Measurements from ENCODE around the gene PRKG2. TPM values are rescaled to one million over a fixed set of nuclear protein-coding genes. Genes with fewer than 3 reads are reported as not detected.

The PRKG2 gene
- total and polyA plus RNA-seq, 10 of the 15 experiments (the other 5 are each of a cell fraction or from before 2014, with no cell fraction given), result not detected

GRCh38 chr4:81052119-81053068 lies 162.6 kb downstream of the PRKG2 start:
- WGBS (ENCODE audit: insufficient coverage, insufficient replicate concordance, low lambda C conversion rate, missing lambda C conversion rate), result 27% methylated on average over 7 of the region's 7 CpGs
- H4K20me1 ChIP-seq (ENCODE audit: control insufficient read depth, insufficient read depth), result no peaks in the 10 kb centered on the region
- ChIA-PET POLR2A (interaction anchor here (0.6 kb wide), 1 partner anchor 441 kb away, joined by 3 read pairs; no protein-coding TSS in a partner anchor), CTCF (interaction anchor here (0.6 to 9.8 kb wide), 25 partner anchors 11 to 837 kb away, joined by 3 to 126 read pairs (median 4); no protein-coding TSS in a partner anchor), RAD21 (ENCODE audit: unreplicated experiment) (interaction anchor here (0.6 to 6.5 kb wide), 14 partner anchors 10 to 854 kb away, joined by 3 to 49 read pairs (median 4); partner anchors contain the start of gene CFAP299), SMC1A (ENCODE audit: uncharacterized antibody, unreplicated experiment) (interaction anchor here (0.6 to 7.8 kb wide), 23 partner anchors 11 to 833 kb away, joined by 3 to 144 read pairs (median 4); partner anchors contain the start of genes BMP3 and CFAP299)
- peak; percentile 99 for FAIRE-seq
- H3K27ac ChIP-seq (ENCODE audit: control insufficient read depth, insufficient read depth), result no peak overlapping the region; the same call in 1 of the 2 replicates
- intact Hi-C loops (cut with micrococcal nuclease; ENCODE audit: unreplicated experiment), result loop anchor here (1.0 to 5.0 kb wide), 6 partner anchors 176 to 1135 kb away; no protein-coding TSS in a partner anchor
- no peak overlapping the region for H2AFZ ChIP-seq (ENCODE audit: control insufficient read depth, low read depth, low read length)
- no TSS peak for BruUV-seq (replicated peaks)
- H3K79me2 ChIP-seq (ENCODE audit: control insufficient read depth, insufficient read depth, low read length), result no peaks in the 10 kb centered on the region
- H3K4me3 ChIP-seq, result no peak overlapping the region
- no peaks in the 10 kb centered on the region for H3K27me3 ChIP-seq (replicated peaks in 1 of 2; ENCODE audit: control insufficient read depth in 2 of 2, insufficient read depth in 2 of 2, low read length in 1 of 2)
- H3K9me3 ChIP-seq (replicated peaks; ENCODE audit: control insufficient read depth, insufficient read depth, low read length), result no peaks in the 10 kb centered on the region
- peak; percentile 99 for ATAC-seq
- peak; percentile 91 for DNase-seq (ENCODE audit: low read depth, low spot score)
- no peaks in the 10 kb centered on the region for H3K36me3 ChIP-seq (ENCODE audit: control insufficient read depth in 2 of 2, insufficient read depth in 2 of 2, low read length in 1 of 2)
- peaks cover 14% of the 10 kb centered on the region for H3K4me1 ChIP-seq (ENCODE audit: control insufficient read depth, insufficient read depth, low read length)
- H3K9ac ChIP-seq (ENCODE audit: control insufficient read depth, insufficient read depth, low read length), result no peak overlapping the region
- H3K4me2 ChIP-seq (ENCODE audit: control insufficient read depth, insufficient read depth), result peak overlapping the region; percentile 48
- in situ Hi-C loops (cut with MboI), result no loop called here
- TF ChIP-seq PAX8 (IDR thresholded peaks at IDR 0.05) (no peak), TCF7 (IDR thresholded peaks at IDR 0.05; ENCODE audit: borderline replicate concordance) (peak; percentile 44; the same call in 1 of the 2 replicates), RAD51 (IDR thresholded peaks at IDR 0.05) (peak; percentile 37; the same call in 1 of the 2 replicates), SIN3A (IDR thresholded peaks at IDR 0.05; ENCODE audit: low read depth, low read length) (no peak), PAX5 (IDR thresholded peaks at IDR 0.05; ENCODE audit: borderline replicate concordance, low read depth, low read length) (peak; percentile 90; the same call in 1 of the 2 replicates), ELK1 (IDR thresholded peaks at IDR 0.05; ENCODE audit: low read depth, low read length) (no peak), STAT3 (IDR thresholded peaks at IDR 0.05; ENCODE audit: low read depth, low read length) (no peak), MTA3 (IDR thresholded peaks at IDR 0.05; ENCODE audit: borderline replicate concordance, low read length) (peak; percentile 98), KDM1A (IDR thresholded peaks at IDR 0.05; ENCODE audit: borderline replicate concordance) (no peak), TCF3 (IDR thresholded peaks at IDR 0.05; ENCODE audit: borderline replicate concordance, insufficient read depth, low read depth, low read length) (peak; percentile 99), EP300 (IDR thresholded peaks at IDR 0.05; ENCODE audit: borderline replicate concordance in 1 of 2, control insufficient read depth in 1 of 2, low read depth in 2 of 2, low read length in 2 of 2) (peak; percentile 84 to 91; a peak in 3 of 4 replicates), PBX3 (IDR thresholded peaks at IDR 0.05; ENCODE audit: insufficient replicate concordance, low read depth, low read length) (no peak), JUNB (IDR thresholded peaks at IDR 0.05) (peak; percentile 85), ATF3 (IDR thresholded peaks at IDR 0.05; ENCODE audit: borderline replicate concordance, extremely low read depth, low read depth, low read length) (no peak), CBFB (IDR thresholded peaks at IDR 0.05; ENCODE audit: low read depth) (0 out of 2 replicates have a peak, but pooled peaks have one; percentile 64), MTA2 (IDR thresholded peaks at IDR 0.05; ENCODE audit: low read depth) (peak; percentile 95), E2F4 (IDR thresholded peaks at IDR 0.05; ENCODE audit: low read depth, low read length) (no peak), HDAC6 (IDR thresholded peaks at IDR 0.05; ENCODE audit: unreplicated experiment) (no peak), ZBED1 (IDR thresholded peaks at IDR 0.05; ENCODE audit: borderline replicate concordance) (peak; percentile 89), CREM (IDR thresholded peaks at IDR 0.05; ENCODE audit: low read depth) (peak; percentile 88)
